ENCODE results near the gene RASGRP1. TPM values are rescaled to one million over a fixed set of nuclear protein-coding genes. Genes with fewer than 3 reads are reported as not detected.

RASGRP1 gene
- total and polyA plus RNA-seq, 10 donors = 1.5 to 25.0 (median 14.6) TPM

- intact Hi-C loops (cut with DNase I; ENCODE audit: low total_unique reads) = no loop called here
- Histone ChIP-seq H3K4me3 (no peak overlapping the region), H3K36me3 (peaks cover 0 to 2% (median 0%) of the 10 kb centered on the region in 6 donors), H3K4me1 (peaks cover 0 to 60% (median 0%) of the 10 kb centered on the region in 6 donors), H3K9me3 (no peaks in the 10 kb centered on the region), H3K27me3 (replicated peaks in 1 of 7) (no peaks in the 10 kb centered on the region), H3K27ac (no peak overlapping the region)
- 84 to 94% (median 89%) methylated on average over 7 of the region's 7 CpGs for whole genome bisulfite sequencing, 5 donors
- DNase-seq = no peak
- TF ChIP-seq POLR2A (IDR thresholded peaks at IDR 0.05) = no peak
- no peak for TF ChIP-seq CTCF (IDR thresholded peaks at IDR 0.05 in 8 of 11, conservative IDR thresholded peaks at IDR 0.05 in 3 of 11)
- no peak for TF ChIP-seq POLR2AphosphoS5 (IDR thresholded peaks at IDR 0.05)
Measured at GRCh38 chr15:38541026-38541425, 23.6 kb downstream of the RASGRP1 start.

- Histone ChIP-seq H3K9me3 (no peaks in the 10 kb centered on the region), H3K27me3 (replicated peaks in 1 of 7) (no peaks in the 10 kb centered on the region), H3K4me3 (no peak overlapping the region), H3K36me3 (peaks cover 0 to 4% (median 0%) of the 10 kb centered on the region in 6 donors), H3K4me1 (peaks cover 0 to 65% (median 0%) of the 10 kb centered on the region in 6 donors), H3K27ac (no peak overlapping the region)
- whole genome bisulfite sequencing, 5 donors = 79 to 92% (median 79%) methylated on average over 1 of the region's 1 CpG
- TF ChIP-seq CTCF (IDR thresholded peaks at IDR 0.05 in 8 of 11, conservative IDR thresholded peaks at IDR 0.05 in 3 of 11) = no peak
- no peak for TF ChIP-seq POLR2AphosphoS5 (IDR thresholded peaks at IDR 0.05)
- TF ChIP-seq POLR2A (IDR thresholded peaks at IDR 0.05) = no peak
- DNase-seq = no peak
- intact Hi-C loops (cut with DNase I; ENCODE audit: low total_unique reads) = no loop called here
Measured at GRCh38 chr15:38540510-38540909, 24.1 kb downstream of the RASGRP1 start.

GRCh38 chr15:38539008-38539343 is 25.6 kb downstream of the RASGRP1 start:
- Histone ChIP-seq H3K4me3 (no peak overlapping the region), H3K27me3 (replicated peaks in 1 of 7) (no peaks in the 10 kb centered on the region), H3K4me1 (peaks cover 0 to 66% (median 0%) of the 10 kb centered on the region in 6 donors), H3K9me3 (no peaks in the 10 kb centered on the region), H3K27ac (peak overlapping the region in 3 of 8 donors; percentile 4 to 59 (median 39)), H3K36me3 (peaks cover 0 to 4% (median 0%) of the 10 kb centered on the region in 6 donors)
- no peak for TF ChIP-seq POLR2AphosphoS5 (IDR thresholded peaks at IDR 0.05)
- no peak for TF ChIP-seq POLR2A (IDR thresholded peaks at IDR 0.05)
- TF ChIP-seq CTCF (IDR thresholded peaks at IDR 0.05 in 8 of 11, conservative IDR thresholded peaks at IDR 0.05 in 3 of 11) = no peak
- DNase-seq = no peak
- intact Hi-C loops (cut with DNase I; ENCODE audit: low total_unique reads) = no loop called here

GRCh38 chr15:38538328-38539007 is 26.1 kb downstream of the RASGRP1 start:
- no peak for TF ChIP-seq POLR2A (IDR thresholded peaks at IDR 0.05)
- no peak for TF ChIP-seq POLR2AphosphoS5 (IDR thresholded peaks at IDR 0.05)
- TF ChIP-seq CTCF (IDR thresholded peaks at IDR 0.05 in 8 of 11, conservative IDR thresholded peaks at IDR 0.05 in 3 of 11) = no peak
- intact Hi-C loops (cut with DNase I; ENCODE audit: low total_unique reads) = no loop called here
- peaks cover 0 to 71% (median 0%) of the 10 kb centered on the region in 6 donors for H3K4me1 ChIP-seq
- peak overlapping the region in 3 of 8 donors; percentile 4 to 59 (median 39) for H3K27ac ChIP-seq
- 73 to 83% (median 78%) methylated on average over 8 of the region's 8 CpGs for WGBS, 5 donors
- H3K36me3 ChIP-seq = peaks cover 0 to 4% (median 0%) of the 10 kb centered on the region in 6 donors
- no peaks in the 10 kb centered on the region for H3K27me3 ChIP-seq (replicated peaks in 1 of 7)
- peak overlapping the region in 1 of 8 donors; percentile 18 for H3K4me3 ChIP-seq
- no peaks in the 10 kb centered on the region for H3K9me3 ChIP-seq
- DNase-seq = no peak
